HG02678 (cell line): ENCODE data around the gene TAC3.
"Not testable (repeated sequence)": the region's sequence is repeated elsewhere in the genome, so short reads cannot be mapped to it uniquely, and the experiment has no call there.

Experiments
- ATAC-seq: cut with Tn5 transposase; IDR thresholded peaks from one replicate; pipeline ENCODE4 v1.9.1; 2021; ENCODE audit warnings: mild to moderate bottlenecking, moderate library complexity; ENCODE audit not compliant: unreplicated experiment

The TAC3 gene

DNA sequence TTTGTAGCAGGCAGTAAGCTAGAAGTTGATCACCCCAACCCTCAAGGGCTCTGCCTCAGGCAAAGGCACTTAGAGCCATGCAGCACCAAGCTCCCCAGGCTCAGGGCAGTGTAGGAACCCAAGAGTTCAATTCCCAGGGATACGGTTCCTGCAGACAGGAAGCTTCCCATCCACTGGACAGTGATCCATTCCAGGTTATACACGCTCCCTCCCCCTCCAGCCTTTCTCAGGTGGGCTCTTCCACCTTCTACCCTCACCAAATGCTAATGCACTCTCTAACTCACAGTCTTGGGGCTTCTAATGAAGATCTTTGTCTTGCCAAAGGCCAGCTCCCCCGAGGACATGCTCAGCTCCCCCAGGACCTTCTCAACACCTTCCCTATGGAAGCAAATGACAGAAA, 20.9 kb upstream of the TAC3 start:
- no peak for ATAC-seq

DNA sequence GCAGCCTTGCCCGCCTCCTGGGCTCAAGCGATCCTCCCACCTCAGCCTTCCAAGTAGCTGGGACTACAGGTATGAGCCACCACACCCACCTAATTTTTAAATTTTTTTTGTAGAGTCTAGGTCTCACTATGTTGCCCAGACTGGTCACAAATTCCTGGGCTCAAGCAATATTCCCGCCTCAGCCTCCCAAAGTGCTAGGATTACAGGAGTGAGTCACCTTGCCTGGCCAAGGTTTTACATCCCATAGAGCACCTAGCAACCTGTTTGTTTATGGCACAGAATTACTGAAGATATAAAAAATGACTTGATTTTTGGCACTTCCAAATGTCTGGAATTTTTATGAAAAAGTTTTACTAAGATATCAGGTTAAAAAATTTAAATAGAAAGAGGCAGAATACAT, 17.1 kb upstream of the TAC3 start:
- no peak for ATAC-seq

DNA sequence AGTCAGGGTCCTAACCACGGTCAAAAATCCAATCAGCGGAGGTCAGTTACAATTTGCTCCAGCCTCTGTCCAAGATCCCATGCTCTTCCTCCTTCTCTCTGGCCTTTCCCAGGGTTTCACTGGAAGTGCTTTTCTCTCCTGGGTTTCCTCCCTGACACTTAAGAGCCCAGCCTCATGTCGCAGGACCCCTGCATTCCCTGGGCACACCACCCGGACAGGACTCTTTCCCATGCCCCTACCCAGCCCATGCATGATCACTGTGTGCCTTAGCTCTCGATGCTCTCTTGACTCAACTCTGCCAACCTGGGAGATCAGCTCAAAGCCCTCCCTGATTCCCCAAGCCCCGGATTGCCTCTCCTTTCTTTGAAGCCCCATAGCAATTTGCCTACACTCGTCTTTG, 15.5 kb upstream of the TAC3 start:
- no peak for ATAC-seq

DNA sequence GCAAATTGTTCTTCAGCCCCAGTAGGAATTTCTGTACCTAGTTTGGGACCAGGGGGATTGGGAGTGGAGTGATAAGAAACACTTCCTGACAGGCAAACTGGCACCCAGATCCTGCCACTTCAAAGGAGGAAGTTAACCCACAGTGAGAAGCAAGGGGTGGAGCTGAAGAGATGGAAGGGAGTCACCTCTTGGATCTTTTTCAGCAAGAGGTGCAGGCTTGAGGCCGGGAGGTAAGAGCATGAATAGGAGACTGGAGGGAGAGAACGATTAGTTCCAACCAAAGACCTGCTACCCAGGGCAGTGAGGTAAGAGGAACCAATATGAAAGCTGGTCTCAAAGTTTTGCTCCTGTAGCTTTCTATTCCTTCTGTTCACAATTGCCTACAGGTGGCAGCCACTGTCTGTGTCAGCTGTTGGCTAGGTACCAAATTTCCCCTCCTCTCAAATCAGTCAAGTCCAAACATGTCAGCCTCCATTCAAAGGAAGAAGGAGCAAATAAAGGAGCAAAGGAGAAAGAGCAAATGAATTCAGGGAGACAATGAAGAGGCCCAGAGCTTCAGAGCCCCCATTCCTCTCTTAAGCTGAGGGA, 14.9 kb upstream of the TAC3 start:
- ATAC-seq: no peak

DNA sequence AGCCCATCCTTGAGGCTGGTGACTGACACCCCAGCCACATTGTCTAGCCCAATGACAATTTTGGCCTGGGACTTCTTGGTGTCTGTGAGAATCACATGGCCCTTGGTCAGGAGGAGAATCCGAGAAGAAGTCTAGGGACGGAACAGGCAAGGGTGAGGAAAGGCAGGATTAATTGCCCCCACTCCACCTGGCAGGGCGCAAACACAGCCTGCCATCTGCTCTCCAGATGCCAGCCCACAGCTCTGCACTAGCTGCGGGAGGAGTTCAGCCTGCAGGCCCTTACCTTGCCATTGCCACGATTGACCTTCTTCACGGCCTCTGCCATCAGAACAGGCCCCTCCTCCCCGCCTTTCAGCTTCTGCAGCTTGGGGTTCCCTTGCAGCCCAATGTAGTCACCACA, 13.1 kb upstream of the TAC3 start:
- ATAC-seq: no peak

DNA sequence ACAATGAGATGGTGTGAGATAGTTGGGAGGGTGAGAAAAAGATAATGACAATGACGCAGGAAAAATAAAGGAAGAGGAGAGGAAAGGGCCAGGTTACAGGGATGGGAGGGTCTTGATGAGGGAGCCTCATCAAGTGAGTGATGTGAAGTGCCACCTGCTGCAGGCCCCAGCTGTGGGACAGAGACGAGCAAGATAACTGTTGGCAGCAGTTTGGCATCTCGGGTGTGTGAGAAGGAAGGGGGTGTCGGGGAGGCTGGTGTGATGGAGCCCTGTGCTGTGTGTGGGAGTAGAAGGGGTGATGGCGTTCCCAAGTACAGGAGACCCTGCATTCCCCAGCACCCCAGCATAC, 11.4 kb upstream of the TAC3 start:
- no peak for ATAC-seq

DNA sequence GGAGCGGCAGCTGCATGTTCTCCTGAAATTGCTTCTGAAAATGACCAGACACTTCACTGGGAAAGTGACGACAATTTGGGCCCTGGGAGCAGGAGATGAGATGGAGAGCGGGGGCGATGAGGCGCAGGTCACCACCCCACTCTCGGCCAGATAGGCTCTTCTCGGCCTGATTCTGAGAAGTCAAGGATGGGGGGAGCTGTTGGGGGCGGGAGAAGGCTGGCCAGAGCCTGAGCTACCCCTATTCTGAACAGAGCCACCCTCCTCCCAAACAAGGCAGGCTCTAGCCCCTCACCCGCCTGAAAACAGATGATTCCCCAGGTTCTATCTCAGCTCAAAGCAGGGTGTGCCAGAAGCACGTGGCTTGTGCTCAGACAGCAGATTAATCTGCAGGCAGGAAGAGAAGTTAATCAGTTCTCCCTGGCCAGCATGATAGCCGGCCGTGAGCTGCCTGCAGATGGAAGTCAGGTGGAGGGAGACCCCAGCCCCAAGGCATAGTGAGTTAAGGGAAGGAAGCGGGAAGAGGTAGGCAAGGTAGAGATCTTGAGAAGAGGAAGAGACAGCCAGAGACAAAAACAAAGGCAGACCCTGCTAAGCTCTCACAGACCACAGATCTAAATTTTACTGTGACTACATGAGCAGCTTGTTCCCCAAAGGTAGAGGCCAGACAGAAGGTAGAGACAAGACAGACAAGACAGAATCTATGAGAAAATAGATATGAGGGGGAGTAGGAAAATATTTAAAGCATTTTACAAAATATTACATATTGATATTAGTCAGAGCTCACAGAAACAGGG, 10.9 kb upstream of the TAC3 start:
- ATAC-seq: no peak

DNA sequence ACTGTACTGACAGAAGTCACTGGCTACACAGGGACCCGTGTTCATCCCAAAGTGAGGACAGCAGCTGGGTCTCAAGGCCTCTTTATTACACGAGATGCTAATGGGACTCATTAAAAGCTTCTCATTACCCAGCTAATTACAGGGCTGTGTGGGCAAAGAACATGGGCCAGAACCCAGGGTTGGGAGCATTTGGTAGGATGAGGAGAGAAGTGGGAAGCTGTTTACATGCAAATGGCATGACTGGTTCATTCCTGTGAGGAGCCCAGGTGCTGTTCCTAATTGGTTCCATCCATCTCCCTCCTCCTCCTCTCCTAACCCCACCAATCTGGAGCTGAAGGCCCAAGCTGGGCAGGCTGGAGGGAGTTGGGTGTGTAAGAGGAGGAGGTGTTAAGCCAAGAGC, 8.9 kb upstream of the TAC3 start:
- ATAC-seq: no peak

DNA sequence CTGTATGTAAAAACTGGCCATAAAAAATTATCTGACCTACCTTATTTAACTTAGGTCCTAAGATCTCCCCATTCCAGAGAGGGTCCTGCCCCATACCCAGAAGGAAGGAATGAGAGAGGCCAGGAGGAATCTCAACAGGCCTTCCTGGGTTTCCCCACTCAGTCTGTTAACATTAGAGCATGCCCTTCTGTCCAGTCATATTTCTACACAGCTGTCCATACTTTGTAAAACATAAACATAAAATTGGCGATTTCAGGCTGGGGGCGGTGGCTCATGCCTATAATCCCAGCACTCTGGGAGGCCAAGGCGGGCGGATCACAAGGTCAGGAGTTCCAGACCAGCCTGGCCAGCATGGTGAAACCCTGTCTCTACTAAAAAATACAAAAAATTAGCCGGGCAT, 6.0 kb upstream of the TAC3 start:
- ATAC-seq: not testable (repeated sequence)

DNA sequence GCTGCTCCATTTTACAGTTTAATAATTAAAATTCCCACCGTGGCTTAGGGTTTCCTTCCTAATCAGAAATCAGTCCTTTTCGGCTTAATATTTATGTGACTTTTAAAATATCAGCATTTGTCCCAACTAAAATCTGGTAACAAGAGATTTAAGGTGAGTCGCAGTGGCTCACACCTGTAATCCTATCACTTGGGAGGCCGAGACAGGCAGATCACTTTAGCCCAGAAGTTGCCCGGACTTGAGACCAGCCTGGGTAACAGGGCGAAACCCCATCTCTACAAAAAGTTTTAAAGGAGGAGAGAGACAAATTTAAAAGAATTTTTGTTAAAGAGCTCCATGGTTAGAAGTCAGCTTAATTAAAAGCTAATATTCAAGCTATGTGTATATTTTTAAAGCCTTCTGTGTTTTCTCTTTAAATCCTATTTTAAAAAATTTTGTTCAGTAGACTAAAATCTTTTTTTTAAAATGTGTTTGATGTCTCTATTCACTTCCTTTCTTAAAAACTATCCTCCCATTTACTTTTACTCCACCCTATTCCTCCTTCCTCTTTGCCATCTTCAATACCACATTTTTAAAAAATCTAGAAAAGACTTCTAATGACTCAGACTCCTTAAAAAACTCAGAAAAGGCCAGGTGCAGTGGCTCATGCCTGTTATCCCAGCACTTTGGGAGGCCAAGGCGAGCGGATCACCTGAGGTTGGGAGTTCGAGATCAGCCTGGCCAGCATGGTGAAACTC, 3.8 kb upstream of the TAC3 start:
- ATAC-seq: no peak

DNA sequence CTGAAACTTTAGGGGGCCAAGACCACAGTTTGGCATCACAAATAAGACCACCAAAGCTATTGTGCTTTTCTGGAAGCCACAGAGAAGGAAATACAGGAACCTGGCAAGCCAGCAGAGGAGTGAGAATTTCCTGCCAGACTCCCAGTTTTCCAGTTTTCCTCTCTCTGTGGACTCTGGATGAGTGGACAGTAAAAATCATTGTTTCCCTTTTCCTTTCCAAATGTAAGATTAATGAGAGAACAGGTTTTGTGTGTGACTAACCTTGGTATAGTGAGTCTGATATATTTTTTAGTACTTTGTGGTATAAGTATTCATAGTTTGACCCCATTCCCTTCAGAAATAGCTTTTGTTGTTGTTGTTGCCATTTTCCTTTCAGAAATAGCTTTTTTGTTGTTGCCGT, 2.6 kb upstream of the TAC3 start:
- ATAC-seq: no peak

DNA sequence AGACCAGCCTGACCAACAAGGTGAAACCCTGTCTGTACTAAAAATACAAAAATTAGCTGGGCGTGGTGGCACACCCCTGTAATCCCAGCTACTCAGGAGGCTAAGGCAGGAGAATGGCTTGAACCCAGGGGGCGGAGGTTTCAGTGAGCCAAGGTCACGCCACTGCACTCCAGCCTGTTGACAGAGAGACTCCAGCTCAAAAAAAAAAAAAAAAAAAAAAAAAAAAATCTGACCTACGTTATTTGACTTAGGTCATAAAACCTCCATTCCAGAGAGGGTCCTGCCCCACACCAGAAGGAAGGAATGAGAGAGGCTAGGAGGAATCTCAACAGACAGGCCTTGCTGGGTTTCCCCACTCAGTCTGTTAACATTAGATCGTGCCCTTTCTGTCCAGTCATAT, 2.0 kb upstream of the TAC3 start:
- ATAC-seq: not testable (repeated sequence)

DNA sequence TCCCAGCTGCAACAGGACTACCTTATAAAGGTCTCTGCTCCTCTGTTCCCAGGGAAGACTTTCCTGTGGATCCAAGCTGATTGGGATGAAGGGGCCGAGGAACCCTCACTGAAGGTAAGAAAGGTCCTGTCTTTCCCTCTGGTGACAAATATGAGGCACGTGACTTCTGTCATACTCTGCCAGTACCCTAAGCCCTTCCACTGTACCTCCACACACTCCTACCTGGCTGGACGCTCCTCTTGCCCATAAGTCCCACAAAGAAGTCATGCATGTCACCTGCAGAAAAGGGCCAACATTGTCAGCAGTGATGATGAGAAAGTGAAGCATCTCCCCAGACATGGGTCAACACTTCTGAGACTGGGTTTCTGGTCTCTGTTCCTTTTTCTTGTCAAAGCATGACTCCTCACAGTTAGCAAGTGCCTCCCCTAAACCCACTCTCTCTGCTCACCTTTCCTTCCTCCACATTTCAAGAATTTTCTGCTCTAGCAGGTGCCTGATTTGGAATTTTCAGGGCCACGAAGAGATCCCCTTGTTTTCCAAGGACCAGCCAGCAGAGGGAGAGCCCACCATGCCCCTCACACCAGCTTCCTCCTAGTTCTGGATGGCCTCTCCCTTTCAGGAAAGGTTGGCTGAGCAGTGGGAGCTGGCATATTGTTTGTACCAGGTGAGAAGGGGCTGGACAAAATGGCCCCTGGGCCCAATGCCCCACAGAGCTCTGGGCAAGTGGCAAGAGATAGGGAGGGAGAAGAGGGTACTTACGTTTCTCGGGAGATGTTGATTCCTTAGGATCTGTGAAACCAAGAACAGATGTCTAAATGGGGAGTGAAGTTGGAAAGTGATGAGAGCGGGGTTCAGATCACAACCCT, 3.5 kb downstream of the TAC3 start:
- ATAC-seq: peak; percentile 75

DNA sequence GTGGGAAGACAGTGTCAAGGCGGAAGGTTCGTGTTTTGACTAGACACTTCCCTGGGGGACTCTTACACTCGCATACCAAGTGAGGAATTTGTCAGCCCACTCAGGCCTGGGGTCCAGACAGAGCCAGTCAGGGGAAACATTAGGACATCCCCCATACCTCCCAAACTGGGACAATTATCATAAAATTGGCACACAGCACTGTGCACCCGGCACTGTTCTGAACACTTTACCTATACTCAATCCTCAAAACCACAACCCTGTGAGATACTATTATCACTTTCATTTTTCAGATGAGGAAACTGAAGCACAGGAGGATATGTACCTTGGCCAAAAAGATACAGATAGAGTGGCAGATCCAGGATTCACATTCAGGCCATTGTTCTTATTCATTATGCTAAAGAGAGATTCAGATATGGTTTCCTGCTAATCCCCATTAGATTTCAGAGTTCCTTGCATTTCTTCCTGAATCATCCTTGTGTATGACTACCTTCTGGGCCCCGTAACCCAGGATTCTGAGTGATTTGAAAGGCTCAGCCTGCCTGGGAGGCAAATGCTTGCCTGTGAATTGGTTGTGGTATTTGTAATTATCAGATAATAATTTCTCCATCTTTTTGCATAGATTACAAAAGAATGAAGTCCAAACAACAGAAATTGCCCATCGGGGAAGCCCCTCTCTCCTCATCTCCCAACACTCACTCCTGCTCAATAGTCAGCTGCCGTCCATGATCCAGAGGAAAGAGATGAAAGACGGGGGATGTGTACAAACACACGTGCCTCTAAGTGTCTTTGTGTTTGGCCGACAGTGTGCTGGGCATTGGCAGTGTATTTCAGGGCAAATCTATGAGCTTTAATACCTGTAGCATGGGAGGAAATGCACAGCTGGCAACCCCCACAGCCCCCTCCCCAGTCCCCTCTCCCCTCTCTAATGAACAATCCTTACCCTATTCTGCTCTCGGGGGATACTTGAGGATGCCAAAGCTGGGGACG, 4.6 kb downstream of the TAC3 start:
- peak; percentile 47 for ATAC-seq

DNA sequence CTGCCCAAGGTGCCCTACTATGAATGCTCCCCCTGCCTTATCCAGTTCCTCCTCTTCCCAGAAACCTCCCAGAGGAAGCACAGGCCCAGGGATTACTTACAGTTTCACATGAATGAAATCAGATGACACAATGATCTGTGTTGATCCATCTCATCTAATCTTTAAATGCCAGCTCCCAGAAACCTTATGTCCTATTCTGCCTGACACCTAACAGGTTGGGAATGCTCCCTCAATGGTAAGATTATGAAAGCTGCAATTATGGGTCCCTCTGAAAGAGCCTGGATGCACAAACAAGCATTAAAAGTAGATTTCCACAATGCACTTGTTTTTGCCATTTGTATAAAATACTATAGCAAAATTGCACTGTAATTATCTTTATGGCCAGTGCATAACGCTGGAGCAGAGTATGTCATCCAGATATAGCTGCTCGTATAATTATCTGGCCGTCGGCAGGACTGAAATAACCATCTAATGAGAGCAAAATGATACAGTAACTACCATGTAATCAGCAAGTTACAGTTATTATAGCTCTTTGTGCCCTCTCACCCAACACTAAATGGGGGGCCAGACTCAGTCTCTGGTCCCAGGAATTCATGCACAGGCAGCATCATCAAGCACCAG, 5.6 kb downstream of the TAC3 start:
- no peak for ATAC-seq

DNA sequence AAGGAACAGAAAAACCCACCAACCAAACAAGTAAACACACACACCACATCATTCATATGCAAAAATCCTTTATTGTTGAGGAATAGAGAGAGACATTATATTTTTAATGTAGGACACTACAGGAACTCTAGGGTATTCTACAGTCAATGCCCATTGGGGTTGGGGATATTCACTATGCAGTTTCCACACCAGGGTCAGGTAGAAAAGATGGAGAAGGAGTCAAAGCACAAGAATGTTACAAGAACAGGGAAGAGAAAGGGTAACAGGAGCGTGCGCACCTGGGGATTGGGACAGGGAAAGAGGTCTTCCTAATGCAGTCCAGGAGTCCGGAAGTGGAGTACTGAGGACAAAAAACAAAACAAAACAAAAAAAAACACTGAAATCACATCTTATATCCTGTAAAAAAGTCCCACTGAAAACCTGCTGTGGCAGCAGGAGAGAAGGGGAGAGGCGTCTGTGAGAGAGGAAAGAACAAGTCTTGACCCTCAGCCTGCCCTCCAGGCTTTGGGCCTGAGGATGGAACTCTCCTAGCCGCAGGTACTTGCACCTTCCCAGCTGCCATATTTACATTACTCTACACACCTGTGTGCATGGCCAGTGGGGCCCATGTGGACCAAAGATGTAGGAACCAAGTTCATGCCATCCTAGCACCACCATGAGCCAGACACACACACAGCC, 6.2 kb downstream of the TAC3 start:
- ATAC-seq: no peak

DNA sequence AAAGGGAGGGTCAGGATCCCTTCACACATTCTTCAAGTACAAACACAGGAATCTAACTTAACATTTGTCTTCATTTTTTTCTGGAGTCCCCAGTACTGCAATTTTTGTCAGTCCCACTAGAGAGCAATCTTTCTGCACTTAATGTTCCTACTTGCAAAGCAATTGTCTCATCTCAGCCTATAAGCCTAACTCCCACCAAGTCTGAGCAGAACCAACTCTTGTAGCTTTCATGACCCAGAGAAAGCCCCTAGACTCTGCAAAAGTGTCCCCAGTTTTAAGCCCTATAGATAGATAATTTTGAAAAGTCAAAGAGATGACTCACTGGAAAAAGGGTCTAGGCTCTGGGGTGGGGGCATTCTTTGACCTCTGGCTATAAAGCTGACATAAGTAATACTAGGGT, 8.2 kb downstream of the TAC3 start:
- no peak for ATAC-seq

DNA sequence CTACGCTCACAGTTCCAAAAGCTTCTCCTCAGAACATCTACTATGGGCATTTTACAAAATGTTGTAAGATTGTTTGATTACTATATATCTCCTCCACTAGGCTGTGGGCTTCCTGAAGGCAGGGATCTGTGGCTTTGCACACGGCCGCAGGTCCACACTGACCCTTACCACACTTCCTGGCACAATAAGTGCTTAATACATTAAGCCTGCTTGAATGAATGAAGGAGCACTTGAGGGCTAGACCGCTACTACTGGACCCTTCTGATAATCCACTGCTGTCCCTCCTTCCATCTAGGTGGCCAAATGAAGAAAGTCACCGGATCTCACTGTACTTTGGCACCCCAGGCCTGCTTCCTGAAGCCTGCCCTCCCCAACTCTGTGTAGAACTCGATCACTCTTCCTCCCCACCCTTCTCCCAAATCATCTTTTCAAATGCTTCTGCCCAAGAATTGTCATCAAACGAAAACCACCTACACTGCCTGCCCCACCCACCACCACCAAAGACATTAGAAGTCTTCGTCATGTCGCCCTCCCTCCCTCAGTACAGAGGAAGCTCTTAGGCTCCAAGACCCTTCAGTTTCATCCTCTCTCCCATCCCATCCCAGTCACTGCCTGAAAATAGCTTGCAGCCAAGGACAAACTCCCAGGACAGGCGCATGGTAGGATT, 9.4 kb downstream of the TAC3 start:
- no peak for ATAC-seq
